GM23248 (cell line): Measurements from ENCODE around the gene ANTXR2.

Experiments used
- EZH2 ChIP-seq: fragments of 200-600 bp; sonication (generic); IDR thresholded peaks from 2 replicates; pipeline ENCODE4 v1.6.1; 2018; ENCODE audit warnings: antibody characterized with exemption, mild to moderate bottlenecking; ENCODE audit not compliant: insufficient read depth, poor library complexity, severe bottlenecking
- EZH2phosphoT487 ChIP-seq: fragments of 200-600 bp; sonication (generic); IDR thresholded peaks from 2 replicates; pipeline ENCODE4 v1.6.1; 2018; ENCODE audit warnings: antibody characterized with exemption, moderate library complexity, mild to moderate bottlenecking, low read depth; ENCODE audit not compliant: insufficient read depth

GRCh38 chr4:80097400-80098177, 24.6 kb upstream of the ANTXR2 start:
- no peak for TF ChIP-seq EZH2
- TF ChIP-seq EZH2phosphoT487: no peak
